Fibroblast of lung (primary cell): Measurements from ENCODE around the gene RASSF4.

ENCODE experiments used
- EZH2 ChIP-seq: IDR thresholded peaks from 2 replicates; pipeline ENCODE4 v1.5.1; 2012; ENCODE audit warnings: low read length, control low read depth, mild to moderate bottlenecking; ENCODE audit errors: missing control alignments
- TF ChIP-seq, protein P1 (sequence below), 2 donors: IDR thresholded peaks in 1 of 2; conservative IDR thresholded peaks in 1 of 2; 1 replicate in 1 of 2; 2 replicates in 1 of 2; pipeline ENCODE4 v1.5.1; 2011 to 2012; ENCODE audit warnings: low read length in 2 of 2, control low read depth in 1 of 2, inconsistent platforms in 1 of 2, low read depth in 1 of 2, mild to moderate bottlenecking in 1 of 2

GRCh38 chr10:44956717-44957706 is 2.6 kb upstream of the RASSF4 start:
- TF ChIP-seq, protein P1, sequence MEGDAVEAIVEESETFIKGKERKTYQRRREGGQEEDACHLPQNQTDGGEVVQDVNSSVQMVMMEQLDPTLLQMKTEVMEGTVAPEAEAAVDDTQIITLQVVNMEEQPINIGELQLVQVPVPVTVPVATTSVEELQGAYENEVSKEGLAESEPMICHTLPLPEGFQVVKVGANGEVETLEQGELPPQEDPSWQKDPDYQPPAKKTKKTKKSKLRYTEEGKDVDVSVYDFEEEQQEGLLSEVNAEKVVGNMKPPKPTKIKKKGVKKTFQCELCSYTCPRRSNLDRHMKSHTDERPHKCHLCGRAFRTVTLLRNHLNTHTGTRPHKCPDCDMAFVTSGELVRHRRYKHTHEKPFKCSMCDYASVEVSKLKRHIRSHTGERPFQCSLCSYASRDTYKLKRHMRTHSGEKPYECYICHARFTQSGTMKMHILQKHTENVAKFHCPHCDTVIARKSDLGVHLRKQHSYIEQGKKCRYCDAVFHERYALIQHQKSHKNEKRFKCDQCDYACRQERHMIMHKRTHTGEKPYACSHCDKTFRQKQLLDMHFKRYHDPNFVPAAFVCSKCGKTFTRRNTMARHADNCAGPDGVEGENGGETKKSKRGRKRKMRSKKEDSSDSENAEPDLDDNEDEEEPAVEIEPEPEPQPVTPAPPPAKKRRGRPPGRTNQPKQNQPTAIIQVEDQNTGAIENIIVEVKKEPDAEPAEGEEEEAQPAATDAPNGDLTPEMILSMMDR (conservative IDR thresholded peaks at IDR 0.05 in 1 of 2, IDR thresholded peaks at IDR 0.05 in 1 of 2; ENCODE audit: low read depth in 1 of 2, low read length in 2 of 2): no peak
- no peak for TF ChIP-seq EZH2
